Measurements from ENCODE around the gene MACO1. TPM values are rescaled to one million over a fixed set of nuclear protein-coding genes. Genes with fewer than 3 reads are reported as not detected.

MACO1 gene
- total and polyA plus RNA-seq, 9 of the 15 experiments (the other 6 are each of a cell fraction or from before 2014, with no cell fraction given) = 4.6 to 28.4 (median 21.7) TPM

- TF ChIP-seq CTCFL (IDR thresholded peaks at IDR 0.05; ENCODE audit: borderline replicate concordance, insufficient read depth, low read depth, low read length, poor library complexity, severe bottlenecking) = no peak
- no peak for TF ChIP-seq CBFA2T2 (conservative IDR thresholded peaks at IDR 0.05)
- TF ChIP-seq ERF (CRISPR knock-in tag; IDR thresholded peaks at IDR 0.05) = no peak; the same call in 1 of the 2 replicates
- TF ChIP-seq ZBTB5 (IDR thresholded peaks at IDR 0.05) = no peak
- TF ChIP-seq ZBTB12 (CRISPR knock-in tag; IDR thresholded peaks at IDR 0.05) = peak; percentile 75
- no peak for TF ChIP-seq PHB (CRISPR knock-in tag; IDR thresholded peaks at IDR 0.05)
- no peak for TF ChIP-seq SPI1 (IDR thresholded peaks at IDR 0.05; ENCODE audit: borderline replicate concordance, low read depth, low read length)
- TF ChIP-seq RNF219 (CRISPR knock-in tag; IDR thresholded peaks at IDR 0.05) = no peak
- TF ChIP-seq POLR2H (tag; IDR thresholded peaks at IDR 0.05; ENCODE audit: low read depth) = peak; percentile 68; the same call in 1 of the 2 replicates
- no peak for TF ChIP-seq SRSF7 (optimal IDR thresholded peaks at IDR 0.05; ENCODE audit: low read depth, low read length)
- TF ChIP-seq SIX5 (IDR thresholded peaks at IDR 0.05; ENCODE audit: borderline replicate concordance in 1 of 2, insufficient read depth in 1 of 2, low read depth in 1 of 2, low read length in 2 of 2) = no peak
- TF ChIP-seq CBX5 (IDR thresholded peaks at IDR 0.05; ENCODE audit: borderline replicate concordance, low read depth) = no peak
- no peak for TF ChIP-seq RFX5 (IDR thresholded peaks at IDR 0.05; ENCODE audit: low read depth, low read length)
- TF ChIP-seq RCOR1 (IDR thresholded peaks at IDR 0.05; ENCODE audit: borderline replicate concordance in 1 of 2, low read depth in 2 of 2, low read length in 2 of 2) = peak in 1 of 2 experiments; percentile 58; a peak in 1 of 4 replicates
- no peak for TF ChIP-seq ZNF518B (CRISPR knock-in tag; IDR thresholded peaks at IDR 0.05)
These were observed at the start of gene MACO1 (continued) for GRCh38 chr1:25430073-25430966.

Measured in K562 (cell line).